HL-60 (cell line): ENCODE results near the gene ZNF92.
"Not testable (repeated sequence)": the region's sequence is repeated elsewhere in the genome, so short reads cannot be mapped to it uniquely, and the experiment has no call there.

ENCODE experiments used
- DNase-seq, 2 experiments: peaks; one replicate each; pipeline ENCODE4 v3.0.0-alpha.2; 2010 to 2020; ENCODE audit warnings: low read depth in 1 of 2, low spot score in 1 of 2
- H3K27ac ChIP-seq: fragments of 250-450 bp; sonication (Bioruptor Pico); replicated peaks from 2 replicates; pipeline ENCODE4 v1.5.1; 2020; ENCODE audit warnings: mild to moderate bottlenecking, moderate library complexity
- H3K27me3 ChIP-seq: fragments of 250-450 bp; sonication (Bioruptor Pico); 2 replicates; pipeline ENCODE4 v1.5.1; 2021; ENCODE audit warnings: mild to moderate bottlenecking, moderate library complexity; ENCODE audit not compliant: insufficient read depth, poor library complexity, severe bottlenecking
- H3K4me3 ChIP-seq: replicated peaks from 2 replicates; pipeline ENCODE4 v1.5.1; 2011; ENCODE audit warnings: mild to moderate bottlenecking, control low read depth, low read length; ENCODE audit not compliant: insufficient read depth
- CTCF ChIP-seq: IDR thresholded peaks from one replicate; pipeline ENCODE4 v1.5.1; 2011; ENCODE audit warnings: low read length, control low read depth, inconsistent platforms; ENCODE audit not compliant: insufficient read depth
- GABPA ChIP-seq: IDR thresholded peaks from 2 replicates; pipeline ENCODE4 v1.6.1; 2012; ENCODE audit warnings: low read depth
- POLR2AphosphoS5 ChIP-seq: IDR thresholded peaks from 2 replicates; pipeline ENCODE4 v1.6.1; 2012; ENCODE audit warnings: low read depth
- REST ChIP-seq: IDR thresholded peaks from 2 replicates; pipeline ENCODE4 v1.6.1; 2012; ENCODE audit warnings: low read depth; ENCODE audit not compliant: insufficient replicate concordance
- SPI1 ChIP-seq: IDR thresholded peaks from 2 replicates; pipeline ENCODE4 v1.6.1; 2012; ENCODE audit warnings: low read depth, mild to moderate bottlenecking, borderline replicate concordance

Gene ZNF92

GRCh38 chr7:65339257-65339656 is 34.4 kb upstream of the ZNF92 start:
- Histone ChIP-seq H3K4me3 (no peak overlapping the region), H3K27me3 (no peaks in the 10 kb centered on the region), H3K27ac (no peak overlapping the region)
- no peak for DNase-seq
- TF ChIP-seq SPI1 = no peak
- TF ChIP-seq CTCF = no peak
- TF ChIP-seq REST = no peak
- no peak for TF ChIP-seq GABPA
- TF ChIP-seq POLR2AphosphoS5 = no peak

- H3K27me3 ChIP-seq = no peaks in the 10 kb centered on the region
- TF ChIP-seq SPI1 (no peak), REST (no peak), GABPA (no peak), CTCF (no peak), POLR2AphosphoS5 (no peak)
- no peak for DNase-seq
- no peak overlapping the region for H3K27ac ChIP-seq
- no peak overlapping the region for H3K4me3 ChIP-seq
These were observed 30.7 kb upstream of the ZNF92 start for GRCh38 chr7:65342723-65343629.

- not testable (repeated sequence) for H3K4me3 ChIP-seq, H3K27ac ChIP-seq, H3K27me3 ChIP-seq, DNase-seq
These were observed 29.1 kb upstream of the ZNF92 start for GRCh38 chr7:65344541-65344940.

GRCh38 chr7:65354263-65354662 is 19.4 kb upstream of the ZNF92 start:
- TF ChIP-seq SPI1 (no peak), GABPA (no peak), CTCF (no peak)
- DNase-seq = no peak
- no peaks in the 10 kb centered on the region for H3K27me3 ChIP-seq
- H3K27ac ChIP-seq = no peak overlapping the region
- no peak overlapping the region for H3K4me3 ChIP-seq
